HAP-1 (cell line): Measurements from ENCODE around the gene JAKMIP2.
"Not testable (repeated sequence)": the region's sequence is repeated elsewhere in the genome, so short reads cannot be mapped to it uniquely, and the experiment has no call there.

Experiments
- DNase-seq, 2 experiments: peaks; one replicate each; pipeline ENCODE4 v3.0.0-alpha.2; 2016 to 2020; ENCODE audit warnings: low spot score in 2 of 2
- H3K27me3 ChIP-seq: fragments of 250-450 bp; sonication (Bioruptor Pico); 2 replicates; pipeline ENCODE4 v1.5.1; 2020; ENCODE audit warnings: low read depth, mild to moderate bottlenecking, moderate library complexity
- H3K36me3 ChIP-seq: fragments of 250-450 bp; sonication (Bioruptor Pico); replicated peaks from 2 replicates; pipeline ENCODE4 v1.5.1; 2020; ENCODE audit warnings: mild to moderate bottlenecking
- H3K4me1 ChIP-seq: fragments of 250-450 bp; sonication (Bioruptor Pico); 2 replicates; pipeline ENCODE4 v1.5.1; 2020; ENCODE audit warnings: mild to moderate bottlenecking
- H3K4me3 ChIP-seq: fragments of 250-450 bp; sonication (Bioruptor Pico); 2 replicates; pipeline ENCODE4 v1.5.1; 2020; ENCODE audit warnings: mild to moderate bottlenecking, moderate library complexity
- H3K9me3 ChIP-seq: fragments of 250-450 bp; sonication (Bioruptor Pico); 2 replicates; pipeline ENCODE4 v1.5.1; 2020; ENCODE audit warnings: mild to moderate bottlenecking, moderate library complexity
- in situ Hi-C: fragments of 300-500 bp; cut with MboI; formaldehyde crosslinking; loops from 3 replicates; pipeline ENCODE4 v1.14.3; 2020; ENCODE audit warnings: low sequenced_read_pairs, inconsistent platforms, mixed read lengths

JAKMIP2 gene

GRCh38 chr5:147782110-147783028 is at the start of gene JAKMIP2:
TSS of gene JAKMIP2 (minus strand) at chr5:147782728. CDS start at chr5:147671806, 110,922 bp downstream.
- in situ Hi-C loops: no loop called here
- Histone ChIP-seq H3K36me3 (no peaks in the 10 kb centered on the region), H3K4me3 (no peak within 1 kb of the TSS), H3K9me3 (no peaks in the 10 kb centered on the region), H3K4me1 (no peaks in the 10 kb centered on the region), H3K27me3 (0 out of 2 replicates have a peak, but pooled peaks cover 3% of the 10 kb centered on the region)
- peak; percentile 66 to 89 for DNase-seq

- H3K36me3 ChIP-seq: no peaks in the 10 kb centered on the region
- no peaks in the 10 kb centered on the region for H3K9me3 ChIP-seq
- H3K4me1 ChIP-seq: no peaks in the 10 kb centered on the region
- DNase-seq: no peak
- H3K4me3 ChIP-seq: no peak within 1 kb of the TSS
- in situ Hi-C loops: no loop called here
- H3K27me3 ChIP-seq: peaks cover 12% of the 10 kb centered on the region
Observed at GRCh38 chr5:147831465-147831864, 48.9 kb upstream of the JAKMIP2 start, which contains the start of gene SPINK1. TSS of gene SPINK1 (minus strand) at chr5:147831671. CDS start at chr5:147831577, 94 bp downstream.

- no peaks in the 10 kb centered on the region for H3K4me1 ChIP-seq
- H3K9me3 ChIP-seq: no peaks in the 10 kb centered on the region
- no peak overlapping the region for H3K4me3 ChIP-seq
- no peak for DNase-seq
- H3K36me3 ChIP-seq: no peaks in the 10 kb centered on the region
- in situ Hi-C loops: no loop called here
- peaks cover 12% of the 10 kb centered on the region for H3K27me3 ChIP-seq
Observed at GRCh38 chr5:147830035-147830434, 47.5 kb upstream of the JAKMIP2 start.

GRCh38 chr5:147827017-147827416 is 44.5 kb upstream of the JAKMIP2 start:
- not testable (repeated sequence) for H3K36me3 ChIP-seq, DNase-seq, H3K27me3 ChIP-seq, H3K9me3 ChIP-seq, H3K4me3 ChIP-seq, H3K4me1 ChIP-seq
- in situ Hi-C loops: loop anchor here (10.0 kb wide), 1 partner anchor 202 kb away; no protein-coding TSS in a partner anchor

- no peak for DNase-seq
- no peak overlapping the region for H3K4me3 ChIP-seq
- no peaks in the 10 kb centered on the region for H3K36me3 ChIP-seq
- peaks cover 9% of the 10 kb centered on the region for H3K27me3 ChIP-seq
- in situ Hi-C loops: loop anchor here (10.0 kb wide), 1 partner anchor 202 kb away; no protein-coding TSS in a partner anchor
- H3K4me1 ChIP-seq: no peaks in the 10 kb centered on the region
- no peaks in the 10 kb centered on the region for H3K9me3 ChIP-seq
Observed at GRCh38 chr5:147826361-147826760, 43.8 kb upstream of the JAKMIP2 start.

- Histone ChIP-seq H3K36me3 (no peaks in the 10 kb centered on the region), H3K4me1 (no peaks in the 10 kb centered on the region), H3K9me3 (no peaks in the 10 kb centered on the region), H3K27me3 (no peaks in the 10 kb centered on the region), H3K4me3 (no peak overlapping the region)
- in situ Hi-C loops: loop anchor here (10.0 kb wide), 1 partner anchor 198 kb away; no protein-coding TSS in a partner anchor
- DNase-seq: peak; percentile 44 to 57
Observed at GRCh38 chr5:147822686-147823491, 40.4 kb upstream of the JAKMIP2 start.

- not testable (repeated sequence) for H3K36me3 ChIP-seq, H3K4me1 ChIP-seq, H3K4me3 ChIP-seq, DNase-seq, H3K27me3 ChIP-seq, H3K9me3 ChIP-seq
- in situ Hi-C loops: loop anchor here (10.0 kb wide), 1 partner anchor 197 kb away; no protein-coding TSS in a partner anchor
Observed at GRCh38 chr5:147822222-147822621, 39.7 kb upstream of the JAKMIP2 start.

GRCh38 chr5:147821766-147822165 is 39.2 kb upstream of the JAKMIP2 start:
- H3K4me3 ChIP-seq: no peak overlapping the region
- H3K4me1 ChIP-seq: no peaks in the 10 kb centered on the region
- DNase-seq: no peak
- H3K36me3 ChIP-seq: no peaks in the 10 kb centered on the region
- H3K27me3 ChIP-seq: no peaks in the 10 kb centered on the region
- no peaks in the 10 kb centered on the region for H3K9me3 ChIP-seq
- in situ Hi-C loops: loop anchor here (10.0 kb wide), 1 partner anchor 197 kb away; no protein-coding TSS in a partner anchor

GRCh38 chr5:147819261-147819770 is 36.8 kb upstream of the JAKMIP2 start:
- H3K9me3 ChIP-seq: no peaks in the 10 kb centered on the region
- in situ Hi-C loops: no loop called here
- no peak for DNase-seq

GRCh38 chr5:147818290-147818689 is 35.8 kb upstream of the JAKMIP2 start:
- Histone ChIP-seq H3K27me3 (no peaks in the 10 kb centered on the region), H3K9me3 (no peaks in the 10 kb centered on the region), H3K4me3 (no peak overlapping the region), H3K36me3 (no peaks in the 10 kb centered on the region), H3K4me1 (no peaks in the 10 kb centered on the region)
- no peak for DNase-seq
- in situ Hi-C loops: no loop called here

More at GRCh38 chr5:147819261-147819770, 36.8 kb upstream of the JAKMIP2 start:
- H3K36me3 ChIP-seq: no peaks in the 10 kb centered on the region
- H3K4me1 ChIP-seq: no peaks in the 10 kb centered on the region
- no peak overlapping the region for H3K4me3 ChIP-seq
- no peaks in the 10 kb centered on the region for H3K27me3 ChIP-seq

GRCh38 chr5:147813696-147814095 is 31.2 kb upstream of the JAKMIP2 start:
- Histone ChIP-seq H3K9me3 (no peaks in the 10 kb centered on the region), H3K36me3 (no peaks in the 10 kb centered on the region), H3K4me1 (no peaks in the 10 kb centered on the region), H3K27me3 (0 out of 2 replicates have a peak, but pooled peaks cover 2% of the 10 kb centered on the region), H3K4me3 (no peak overlapping the region)
- in situ Hi-C loops: no loop called here
- no peak for DNase-seq

- Histone ChIP-seq H3K9me3 (no peaks in the 10 kb centered on the region), H3K4me1 (no peaks in the 10 kb centered on the region), H3K36me3 (no peaks in the 10 kb centered on the region), H3K27me3 (0 out of 2 replicates have a peak, but pooled peaks cover 2% of the 10 kb centered on the region), H3K4me3 (no peak overlapping the region)
- in situ Hi-C loops: no loop called here
- DNase-seq: no peak
Observed at GRCh38 chr5:147809830-147810666, 27.5 kb upstream of the JAKMIP2 start.

- H3K9me3 ChIP-seq: no peaks in the 10 kb centered on the region
- H3K36me3 ChIP-seq: no peaks in the 10 kb centered on the region
- DNase-seq: no peak
- no peaks in the 10 kb centered on the region for H3K4me1 ChIP-seq
- no peak overlapping the region for H3K4me3 ChIP-seq
- in situ Hi-C loops: no loop called here
- H3K27me3 ChIP-seq: 0 out of 2 replicates have a peak, but pooled peaks cover 3% of the 10 kb centered on the region
Observed at GRCh38 chr5:147805030-147805454, 22.5 kb upstream of the JAKMIP2 start.
